Measurements from ENCODE around the gene LGMN. TPM values are rescaled to one million over a fixed set of nuclear protein-coding genes. Genes with fewer than 3 reads are reported as not detected.

Gene LGMN
- polyA plus RNA-seq, 1 donor (not counting 4 experiments of a cell fraction or from before 2014, with no cell fraction given): 61.0 TPM

DNA sequence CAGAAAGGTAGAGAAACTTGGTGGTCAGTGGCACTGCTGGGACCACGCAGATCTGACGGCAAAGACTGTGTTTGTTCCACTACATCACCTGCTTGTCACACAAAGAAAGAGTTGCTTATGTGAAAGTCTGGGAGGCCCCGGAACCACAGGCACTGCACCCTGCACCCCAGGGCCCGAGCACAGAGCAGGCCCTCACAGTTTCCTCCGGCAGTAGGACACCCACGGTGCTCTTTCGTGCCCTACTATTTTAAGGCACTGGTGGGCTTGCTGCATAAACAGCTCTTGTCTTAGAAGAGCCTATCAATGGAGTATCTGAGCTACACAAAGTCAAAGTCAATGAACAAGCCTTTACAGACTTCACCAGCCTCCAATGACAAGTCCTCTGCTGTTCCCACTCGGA is 8.0 kb downstream of the LGMN start:
- DNase-seq (ENCODE audit: low read depth, low spot score) (no peak), FAIRE-seq (no peak)
- Histone ChIP-seq H3K4me1 (ENCODE audit: control insufficient read depth, extremely low read depth, insufficient read depth, low read length) (no peaks in the 10 kb centered on the region), H3K9me1 (ENCODE audit: control insufficient read depth, extremely low read depth, insufficient read depth, low read length) (no peaks in the 10 kb centered on the region), H4K20me1 (ENCODE audit: control insufficient read depth, extremely low read depth, insufficient read depth, low read length) (no peaks in the 10 kb centered on the region), H3K79me2 (ENCODE audit: control insufficient read depth, insufficient read depth, low read length) (no peaks in the 10 kb centered on the region), H3K36me3 (ENCODE audit: control insufficient read depth in 2 of 2, extremely low read depth in 1 of 2, insufficient read depth in 2 of 2, low read length in 2 of 2) (peaks cover 0 to 3% of the 10 kb centered on the region in 2 experiments), H3K9ac (ENCODE audit: control insufficient read depth, extremely low read depth, insufficient read depth, low read length) (no peak overlapping the region), H3K4me2 (ENCODE audit: control insufficient read depth, extremely low read depth, insufficient read depth, low read depth, low read length) (no peak overlapping the region), H3K4me3 (ENCODE audit: control insufficient read depth in 2 of 3, extremely low read depth in 1 of 3, insufficient read depth in 2 of 3, low read depth in 1 of 3, low read length in 3 of 3) (no peak overlapping the region), H3K27ac (ENCODE audit: control insufficient read depth, insufficient read depth, low read length) (no peak overlapping the region), H3K27me3 (ENCODE audit: control insufficient read depth, extremely low read depth, insufficient read depth, low read length) (no peaks in the 10 kb centered on the region), H2AFZ (ENCODE audit: control insufficient read depth, low read length) (no peak overlapping the region), H3K9me3 (ENCODE audit: control insufficient read depth, low read depth, low read length) (no peaks in the 10 kb centered on the region)
- dilution Hi-C loops (cut with MboI; ENCODE audit: extremely low pct_ligation_motif_present, low sequenced_read_pairs): no loop called here
- TF ChIP-seq, protein P1, sequence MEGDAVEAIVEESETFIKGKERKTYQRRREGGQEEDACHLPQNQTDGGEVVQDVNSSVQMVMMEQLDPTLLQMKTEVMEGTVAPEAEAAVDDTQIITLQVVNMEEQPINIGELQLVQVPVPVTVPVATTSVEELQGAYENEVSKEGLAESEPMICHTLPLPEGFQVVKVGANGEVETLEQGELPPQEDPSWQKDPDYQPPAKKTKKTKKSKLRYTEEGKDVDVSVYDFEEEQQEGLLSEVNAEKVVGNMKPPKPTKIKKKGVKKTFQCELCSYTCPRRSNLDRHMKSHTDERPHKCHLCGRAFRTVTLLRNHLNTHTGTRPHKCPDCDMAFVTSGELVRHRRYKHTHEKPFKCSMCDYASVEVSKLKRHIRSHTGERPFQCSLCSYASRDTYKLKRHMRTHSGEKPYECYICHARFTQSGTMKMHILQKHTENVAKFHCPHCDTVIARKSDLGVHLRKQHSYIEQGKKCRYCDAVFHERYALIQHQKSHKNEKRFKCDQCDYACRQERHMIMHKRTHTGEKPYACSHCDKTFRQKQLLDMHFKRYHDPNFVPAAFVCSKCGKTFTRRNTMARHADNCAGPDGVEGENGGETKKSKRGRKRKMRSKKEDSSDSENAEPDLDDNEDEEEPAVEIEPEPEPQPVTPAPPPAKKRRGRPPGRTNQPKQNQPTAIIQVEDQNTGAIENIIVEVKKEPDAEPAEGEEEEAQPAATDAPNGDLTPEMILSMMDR (optimal IDR thresholded peaks at IDR 0.05 in 1 of 3, IDR thresholded peaks at IDR 0.05 in 1 of 3, conservative IDR thresholded peaks at IDR 0.05 in 1 of 3; ENCODE audit: extremely low read depth in 1 of 3, insufficient read depth in 2 of 3, low read length in 3 of 3): no peak
- no peak for TF ChIP-seq EZH2 (IDR thresholded peaks at IDR 0.05; ENCODE audit: low read length)

DNA sequence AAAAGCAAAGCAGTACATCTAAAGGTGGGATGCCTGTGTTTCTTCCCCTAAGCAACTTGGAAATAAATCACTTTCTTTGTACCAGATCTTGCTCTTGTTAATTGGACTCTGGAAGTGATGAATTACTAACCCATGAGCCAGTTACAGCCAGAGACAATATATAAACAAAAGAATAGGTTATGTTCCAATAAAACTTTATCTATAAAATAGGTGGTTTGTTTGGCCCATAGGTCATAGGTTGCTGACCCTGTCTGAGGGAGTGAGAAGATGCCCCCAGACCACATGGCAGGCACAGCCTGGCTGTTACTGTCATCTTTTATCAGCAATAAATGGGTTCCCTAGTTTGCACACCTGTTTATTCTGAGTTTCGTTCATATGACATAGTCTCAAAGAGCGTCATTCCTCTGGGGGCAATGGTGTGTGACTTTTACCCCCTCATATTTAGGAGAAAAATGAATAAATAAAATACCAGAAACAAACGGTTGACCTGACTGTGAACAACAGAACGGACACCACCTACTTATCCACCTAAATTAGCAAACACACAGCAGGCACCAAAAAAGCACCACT is 10.7 kb downstream of the LGMN start:
- no peaks in the 10 kb centered on the region for H3K9me1 ChIP-seq (ENCODE audit: control insufficient read depth, extremely low read depth, insufficient read depth, low read length)
- dilution Hi-C loops (cut with MboI; ENCODE audit: extremely low pct_ligation_motif_present, low sequenced_read_pairs): no loop called here

More for the DNA sequence above, 10.7 kb downstream of the LGMN start:
- H4K20me1 ChIP-seq (ENCODE audit: control insufficient read depth, extremely low read depth, insufficient read depth, low read length): no peaks in the 10 kb centered on the region
- H3K9me3 ChIP-seq (ENCODE audit: control insufficient read depth, low read depth, low read length): no peaks in the 10 kb centered on the region
- TF ChIP-seq, protein P1 (optimal IDR thresholded peaks at IDR 0.05 in 1 of 3, IDR thresholded peaks at IDR 0.05 in 1 of 3, conservative IDR thresholded peaks at IDR 0.05 in 1 of 3; ENCODE audit: extremely low read depth in 1 of 3, insufficient read depth in 2 of 3, low read length in 3 of 3): no peak
- TF ChIP-seq EZH2 (IDR thresholded peaks at IDR 0.05; ENCODE audit: low read length): no peak
- no peak overlapping the region for H3K4me2 ChIP-seq (ENCODE audit: control insufficient read depth, extremely low read depth, insufficient read depth, low read depth, low read length)
- H3K4me3 ChIP-seq (ENCODE audit: control insufficient read depth in 2 of 3, extremely low read depth in 1 of 3, insufficient read depth in 2 of 3, low read depth in 1 of 3, low read length in 3 of 3): no peak overlapping the region
- H3K27me3 ChIP-seq (ENCODE audit: control insufficient read depth, extremely low read depth, insufficient read depth, low read length): no peaks in the 10 kb centered on the region
- H3K4me1 ChIP-seq (ENCODE audit: control insufficient read depth, extremely low read depth, insufficient read depth, low read length): no peaks in the 10 kb centered on the region
- H3K27ac ChIP-seq (ENCODE audit: control insufficient read depth, insufficient read depth, low read length): no peak overlapping the region
- FAIRE-seq: no peak
- no peak overlapping the region for H2AFZ ChIP-seq (ENCODE audit: control insufficient read depth, low read length)
- no peak for DNase-seq (ENCODE audit: low read depth, low spot score)
- H3K9ac ChIP-seq (ENCODE audit: control insufficient read depth, extremely low read depth, insufficient read depth, low read length): no peak overlapping the region
- H3K36me3 ChIP-seq (ENCODE audit: control insufficient read depth in 2 of 2, extremely low read depth in 1 of 2, insufficient read depth in 2 of 2, low read length in 2 of 2): peaks cover 0 to 3% of the 10 kb centered on the region in 2 experiments
- H3K79me2 ChIP-seq (ENCODE audit: control insufficient read depth, insufficient read depth, low read length): no peaks in the 10 kb centered on the region

Measured in keratinocyte (primary cell).